NCI-H748 (cell line): Measurements from ENCODE around the gene SLC44A3.

ENCODE experiments used
- DNase-seq: peaks from one replicate; lab custom pipeline; 2025; ENCODE audit not compliant: unreplicated experiment; lab: John Stamatoyannopoulos, UW

SLC44A3 gene

GRCh38 chr1:94905207-94905606, 85.0 kb downstream of the SLC44A3 start:
- DNase-seq: no peak

- DNase-seq: no peak
Observed at GRCh38 chr1:94906382-94906781, 86.2 kb downstream of the SLC44A3 start.

- no peak for DNase-seq
Observed at GRCh38 chr1:94907136-94907535, 87.0 kb downstream of the SLC44A3 start.

- DNase-seq: no peak
Observed at GRCh38 chr1:94908190-94908589, 88.0 kb downstream of the SLC44A3 start.

GRCh38 chr1:94908965-94909364, 88.8 kb downstream of the SLC44A3 start:
- no peak for DNase-seq

- DNase-seq: no peak
Observed at GRCh38 chr1:94909486-94909885, 89.3 kb downstream of the SLC44A3 start.

GRCh38 chr1:94912263-94913184, 92.4 kb downstream of the SLC44A3 start:
- DNase-seq: no peak

GRCh38 chr1:94917251-94917650, 97.1 kb downstream of the SLC44A3 start:
- DNase-seq: no peak

- DNase-seq: peak; percentile 40
Observed at GRCh38 chr1:94919241-94920030, 99.3 kb downstream of the SLC44A3 start.

GRCh38 chr1:94920061-94920460, 99.9 kb downstream of the SLC44A3 start:
- no peak for DNase-seq

GRCh38 chr1:94921977-94922376, 101.8 kb downstream of the SLC44A3 start:
- DNase-seq: no peak

GRCh38 chr1:94922761-94923331, 102.7 kb downstream of the SLC44A3 start:
- no peak for DNase-seq

GRCh38 chr1:94925004-94925403, 104.8 kb downstream of the SLC44A3 start:
- DNase-seq: no peak

GRCh38 chr1:94925561-94926125, 105.5 kb downstream of the SLC44A3 start:
- DNase-seq: peak; percentile 63

GRCh38 chr1:94926126-94926914, 106.2 kb downstream of the SLC44A3 start:
- peak; percentile 66 for DNase-seq

- DNase-seq: peak; percentile 92
Observed at GRCh38 chr1:94926915-94927404, 106.8 kb downstream of the SLC44A3 start, which contains the start of gene CNN3. Gene CNN3, minus strand, starts transcription at chr1:94927110. Its CDS starts 216 bp downstream, at chr1:94926894.

- no peak for DNase-seq
Observed at GRCh38 chr1:94927405-94928175, 107.4 kb downstream of the SLC44A3 start.

- no peak for DNase-seq
Observed at GRCh38 chr1:94928293-94928939, 108.3 kb downstream of the SLC44A3 start.
